GM19099 (cell line): Measurements from ENCODE around the gene MAB21L3.

Experiments
- POLR2A ChIP-seq: IDR thresholded peaks from 3 replicates; pipeline ENCODE4 v1.6.1; 2011; ENCODE audit warnings: low read depth; ENCODE audit not compliant: insufficient read length; ENCODE audit errors: extremely low read depth

The MAB21L3 gene

GRCh38 chr1:116182019-116182714 lies 71.0 kb downstream of the MAB21L3 start:
- TF ChIP-seq POLR2A = no peak
